ENCODE data around the gene DGKD.
A peak's percentile ranks its signal among the peaks of the same experiment; 100 is the strongest.

DGKD gene

DNA sequence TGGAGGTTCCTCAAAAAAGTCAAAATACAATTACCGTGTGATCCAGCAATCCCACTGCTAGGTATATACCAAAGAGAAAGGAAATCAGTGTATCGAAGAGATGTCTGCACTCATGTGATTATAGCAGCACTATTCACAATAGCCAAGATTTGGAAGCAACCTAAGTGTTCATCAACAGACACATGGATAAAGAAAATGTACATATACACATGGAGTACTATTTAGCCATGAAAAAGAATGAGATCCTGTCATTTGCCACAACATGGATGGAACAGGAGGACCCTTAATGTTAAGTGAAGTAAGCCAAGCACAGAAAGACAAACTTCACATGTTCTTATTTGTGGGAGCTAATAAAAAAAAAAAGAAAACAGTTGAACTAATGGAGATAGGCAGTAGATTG, 78.7 kb downstream of the DGKD start:
- no peak for DNase-seq

DNA sequence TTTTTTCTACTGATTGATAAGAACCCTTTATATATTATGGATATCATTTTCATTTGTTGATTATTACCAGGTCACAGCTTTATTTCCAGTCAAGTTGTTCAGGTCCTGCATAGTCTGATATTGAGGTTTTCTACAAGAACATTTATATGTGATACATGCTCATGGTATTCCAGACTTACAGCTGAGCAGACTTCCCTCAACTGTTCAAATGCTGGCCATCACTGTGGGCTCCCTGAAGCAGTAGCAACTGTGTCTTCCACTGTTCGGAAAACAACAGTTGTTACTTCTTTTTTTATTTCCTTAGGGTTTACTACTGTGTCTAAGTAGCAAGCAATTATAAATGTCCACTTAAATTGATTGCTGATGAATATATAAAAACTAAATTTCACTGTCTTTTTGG, 79.5 kb downstream of the DGKD start:
- DNase-seq = no peak

DNA sequence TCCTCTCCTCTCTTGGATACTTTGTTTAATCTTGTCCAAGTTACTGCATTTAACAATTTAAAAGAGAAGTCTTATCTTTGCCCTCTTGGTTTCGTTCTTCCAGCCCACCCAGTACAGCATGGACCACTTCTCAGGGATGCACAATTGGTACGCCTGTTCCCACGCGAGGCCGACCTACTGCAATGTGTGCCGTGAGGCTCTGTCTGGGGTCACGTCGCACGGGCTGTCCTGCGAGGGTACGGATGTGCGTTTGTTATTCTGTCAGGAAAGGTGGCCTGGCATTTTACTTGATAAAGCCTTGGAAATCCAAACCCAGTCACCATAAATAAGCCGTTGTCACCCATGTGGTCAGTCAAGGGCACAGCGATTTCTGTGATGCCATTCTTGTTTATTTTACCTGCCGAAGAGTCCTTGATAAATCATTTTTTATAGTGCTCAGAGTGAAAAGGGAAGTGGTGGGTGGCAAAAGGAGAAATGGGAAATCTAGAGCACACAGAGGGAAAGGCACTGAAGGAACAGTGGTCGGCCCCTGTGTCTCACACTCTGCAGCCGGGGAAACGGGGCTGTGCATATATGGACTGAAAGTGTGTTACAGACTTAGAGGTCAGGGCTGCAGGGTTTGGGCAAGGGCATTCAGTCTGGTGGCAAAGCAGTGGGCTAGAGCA, 80.5 kb downstream of the DGKD start:
- no peak for DNase-seq

GRCh38 chr2:233435436-233436190, 81.3 kb downstream of the DGKD start:
- DNase-seq = no peak

GRCh38 chr2:233436191-233436581, 81.9 kb downstream of the DGKD start:
- DNase-seq = no peak

DNA sequence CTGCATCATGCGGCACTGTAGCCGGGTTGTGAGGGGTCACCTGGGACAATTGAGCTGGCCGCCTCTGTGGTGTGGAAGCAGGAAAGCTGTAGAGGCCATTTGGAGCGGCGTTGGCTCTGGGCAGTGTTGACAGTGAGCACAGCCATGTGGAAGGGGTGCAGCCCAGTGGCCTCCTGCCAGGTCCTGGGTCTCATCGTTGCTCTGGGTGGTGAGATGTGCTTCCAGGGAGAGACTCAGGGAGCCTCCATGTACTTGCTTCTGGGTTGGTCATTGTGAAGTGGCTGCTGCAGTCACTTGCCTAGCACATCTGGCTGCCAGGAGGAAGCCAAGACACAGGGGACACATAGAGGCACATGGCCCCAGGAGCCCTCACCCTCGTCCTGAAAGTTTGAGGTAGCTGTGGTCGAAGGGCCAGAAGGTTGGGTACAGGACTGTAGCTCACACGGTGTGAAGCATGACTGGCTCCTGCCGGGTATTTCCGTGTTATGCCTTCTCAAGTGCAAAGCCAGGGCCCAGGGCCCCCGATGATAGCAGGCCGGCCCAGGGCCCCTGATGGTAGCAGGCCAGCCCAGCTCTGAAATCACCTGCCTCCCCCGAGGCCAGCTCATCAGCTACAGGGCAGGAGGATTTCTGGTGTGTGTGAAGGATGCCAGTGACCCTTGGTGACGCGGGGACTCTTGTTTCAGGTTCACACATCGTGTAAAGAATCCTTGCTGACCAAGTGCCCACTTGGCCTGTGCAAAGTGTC, 82.6 kb downstream of the DGKD start:
- DNase-seq = no peak

DNA sequence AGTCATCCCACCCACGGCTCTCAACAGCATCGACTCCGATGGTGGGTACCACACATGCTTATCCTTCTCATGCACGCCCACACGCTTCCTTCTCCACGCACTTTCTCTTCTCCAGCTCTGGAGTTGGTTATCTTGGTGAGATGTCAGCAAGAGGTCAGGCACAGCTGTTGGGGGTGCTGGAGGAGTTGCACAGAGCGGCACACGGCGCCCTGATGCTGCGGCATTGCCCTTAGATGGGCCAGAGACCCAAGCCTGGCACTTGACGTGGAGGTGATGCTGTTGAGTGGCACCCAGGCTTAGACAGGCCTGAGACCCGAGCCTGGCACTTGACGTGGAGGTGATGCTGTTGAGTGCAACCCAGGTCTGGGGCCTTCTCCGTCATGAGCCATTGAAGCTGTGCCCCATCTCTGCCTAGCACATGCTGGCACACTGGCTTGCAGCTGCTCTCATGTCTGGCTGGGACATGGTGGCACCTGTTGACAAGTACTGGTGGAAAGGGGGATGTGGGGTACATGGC, 83.2 kb downstream of the DGKD start:
- DNase-seq = no peak

DNA sequence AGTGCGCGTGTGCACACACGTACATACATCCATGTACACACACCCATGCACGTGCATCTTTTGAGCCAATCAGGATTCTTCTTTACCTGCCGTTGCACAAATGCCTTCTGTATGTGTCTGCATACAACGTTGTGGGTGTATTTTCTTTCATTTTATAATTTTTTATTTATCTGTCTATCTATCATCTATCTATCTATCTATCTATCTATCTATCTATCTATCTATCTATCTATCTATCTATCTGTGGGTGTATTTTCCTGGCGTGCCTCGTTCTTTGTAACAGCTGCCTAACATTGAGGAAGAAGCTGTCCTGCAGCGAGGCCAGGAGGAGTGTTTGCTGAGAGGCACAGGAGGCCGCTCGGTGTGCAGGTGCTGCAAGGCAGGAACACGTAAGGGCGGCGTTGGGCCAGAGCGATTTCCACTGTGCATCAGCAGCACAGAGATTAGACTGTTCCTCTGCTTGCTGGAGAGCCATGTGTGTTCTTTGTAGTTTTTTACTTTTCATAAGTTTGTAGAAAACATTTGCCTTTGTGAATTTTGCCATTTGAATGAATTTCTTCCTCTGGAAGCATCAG, 84.4 kb downstream of the DGKD start:
- no peak for DNase-seq

GRCh38 chr2:233439191-233439590, 84.9 kb downstream of the DGKD start:
- DNase-seq = no peak

- DNase-seq = no peak
Measured at GRCh38 chr2:233440314-233440713, 86.0 kb downstream of the DGKD start.

- DNase-seq = no peak
Measured at GRCh38 chr2:233440714-233441113, 86.4 kb downstream of the DGKD start.

DNA sequence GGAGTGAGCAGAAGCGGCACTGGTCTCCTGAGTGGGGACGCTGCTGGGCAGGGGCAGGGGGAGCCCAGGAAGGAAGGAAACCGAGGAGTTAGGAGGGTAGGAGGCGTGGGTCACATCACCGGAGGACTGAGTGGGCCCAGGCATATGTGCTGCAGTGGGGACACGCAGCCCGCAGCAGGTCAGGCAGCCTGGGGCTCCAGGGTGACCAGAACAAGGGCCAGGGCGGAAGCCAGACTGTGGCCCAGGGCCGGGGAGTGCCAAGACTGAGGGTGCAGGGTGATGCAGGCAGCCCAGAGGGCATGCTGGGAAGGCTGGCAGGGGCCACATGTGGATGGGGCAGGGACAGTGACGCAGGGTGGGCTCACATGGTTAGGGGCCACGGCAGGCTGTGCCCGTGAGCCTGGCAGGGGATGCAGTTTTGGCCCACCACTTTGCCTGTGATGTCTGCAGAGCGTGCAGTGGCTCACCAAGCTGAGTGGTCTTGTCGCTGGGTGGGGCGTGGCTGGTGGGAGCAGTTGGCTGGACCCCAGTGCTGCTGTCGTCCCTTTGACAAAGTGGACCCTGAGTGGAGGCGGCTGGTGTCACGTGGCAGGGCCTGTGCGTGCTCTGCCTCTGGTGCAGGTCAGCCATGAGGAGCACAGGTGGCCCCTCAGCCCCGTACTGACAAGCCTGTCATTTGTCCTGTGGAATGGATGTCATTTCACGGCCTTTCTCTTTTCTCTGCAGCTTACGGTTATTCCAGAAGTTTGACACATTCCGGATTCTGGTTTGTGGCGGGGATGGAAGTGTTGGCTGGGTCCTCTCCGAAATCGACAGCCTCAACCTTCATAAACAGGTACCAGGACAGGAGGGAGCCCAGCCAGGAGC, 87.1 kb downstream of the DGKD start:
- DNase-seq = no peak

- no peak for DNase-seq
Measured at GRCh38 chr2:233442028-233442310, 87.7 kb downstream of the DGKD start.

DNA sequence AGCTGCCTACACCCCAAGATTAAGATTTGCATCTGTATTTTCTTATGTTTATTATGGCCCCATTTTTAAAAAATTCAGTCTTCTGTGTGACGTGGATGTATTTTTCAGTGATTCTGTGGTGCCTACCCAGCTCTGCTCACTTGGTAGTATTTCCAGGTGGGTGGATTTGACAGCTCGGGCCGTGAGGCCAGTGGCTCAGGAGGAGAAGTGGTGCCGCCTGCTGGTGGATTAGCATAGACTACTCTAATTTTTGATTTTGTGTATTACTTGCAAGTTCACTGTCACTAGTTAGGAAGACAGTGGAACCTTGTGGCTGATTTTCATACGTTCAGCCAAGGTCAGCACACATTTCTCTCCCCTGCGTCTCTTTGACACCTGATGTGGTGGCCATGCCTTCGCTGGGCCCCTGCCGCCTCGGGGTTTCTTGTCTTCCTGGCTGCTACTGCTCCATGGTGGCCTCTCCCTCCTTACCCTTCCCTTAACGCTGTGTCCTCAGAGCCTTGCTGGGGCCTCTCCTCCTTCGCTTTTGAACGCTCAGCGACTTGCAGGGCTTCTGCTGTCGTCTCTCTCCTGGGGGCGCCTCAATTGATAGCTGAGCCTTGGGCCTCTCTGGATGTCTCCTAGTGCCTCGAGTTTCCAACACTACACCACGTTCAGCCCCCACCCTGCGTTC, 89.4 kb downstream of the DGKD start:
- DNase-seq = peak; percentile 90

DNA sequence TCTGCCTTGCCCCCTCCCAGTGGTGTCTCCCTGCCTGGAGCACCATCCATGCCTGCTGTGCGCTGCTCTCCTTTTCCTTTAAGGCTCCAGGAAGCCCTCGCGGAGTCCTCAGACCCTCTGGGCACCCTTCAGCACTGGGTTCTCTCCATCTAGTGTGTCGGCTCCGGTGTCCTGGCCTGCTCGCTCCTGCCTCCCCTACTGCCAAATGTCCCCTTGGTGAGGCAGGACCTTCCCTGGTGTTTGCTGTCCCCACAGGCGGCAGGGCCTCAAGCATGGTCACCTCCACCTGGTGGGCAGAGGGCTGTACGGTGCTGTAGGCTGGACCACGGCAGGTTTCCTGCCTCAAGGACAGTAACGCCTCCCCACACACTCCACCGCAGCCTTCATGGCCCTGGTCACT, 90.2 kb downstream of the DGKD start:
- DNase-seq = no peak

GRCh38 chr2:233445152-233445830, 91.0 kb downstream of the DGKD start:
- no peak for DNase-seq

- no peak for DNase-seq
Measured at GRCh38 chr2:233446121-233446520, 91.8 kb downstream of the DGKD start.

DNA sequence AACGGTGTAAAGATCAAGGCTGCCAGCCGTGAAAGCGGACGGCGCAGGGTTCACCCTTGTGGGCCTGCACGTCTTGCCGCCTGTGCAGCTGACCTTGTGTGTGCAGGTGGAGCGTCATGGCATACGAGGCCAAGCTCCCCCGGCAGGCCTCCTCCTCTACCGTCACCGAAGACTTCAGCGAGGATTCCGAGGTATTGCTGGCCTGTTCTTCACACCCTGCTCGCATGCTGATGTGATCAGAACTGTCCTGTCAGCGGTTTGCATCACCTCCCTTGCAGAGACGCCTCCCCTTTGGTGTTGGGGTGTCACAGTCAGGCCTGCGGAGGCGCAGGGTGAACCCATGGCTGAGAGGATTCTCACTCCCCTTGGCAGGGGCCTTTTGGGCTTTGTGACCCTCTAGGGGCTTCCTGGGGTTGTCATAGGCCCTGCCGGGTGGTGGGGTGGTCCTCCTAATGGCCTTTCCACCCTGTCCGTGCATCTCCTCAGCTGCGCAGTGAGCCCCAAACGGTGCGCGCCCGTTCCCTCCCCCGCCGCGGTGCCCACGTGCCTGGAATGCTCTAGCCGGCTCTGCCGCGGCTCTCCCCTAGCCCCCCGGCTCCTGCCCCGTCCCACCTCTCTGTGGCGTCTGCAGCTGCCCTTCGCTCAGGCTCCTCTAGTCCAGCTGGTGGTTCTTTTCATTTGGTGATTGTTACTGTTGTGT, 92.5 kb downstream of the DGKD start:
- no peak for DNase-seq

- no peak for DNase-seq
Measured at GRCh38 chr2:233447506-233448219, 93.4 kb downstream of the DGKD start.

DNA sequence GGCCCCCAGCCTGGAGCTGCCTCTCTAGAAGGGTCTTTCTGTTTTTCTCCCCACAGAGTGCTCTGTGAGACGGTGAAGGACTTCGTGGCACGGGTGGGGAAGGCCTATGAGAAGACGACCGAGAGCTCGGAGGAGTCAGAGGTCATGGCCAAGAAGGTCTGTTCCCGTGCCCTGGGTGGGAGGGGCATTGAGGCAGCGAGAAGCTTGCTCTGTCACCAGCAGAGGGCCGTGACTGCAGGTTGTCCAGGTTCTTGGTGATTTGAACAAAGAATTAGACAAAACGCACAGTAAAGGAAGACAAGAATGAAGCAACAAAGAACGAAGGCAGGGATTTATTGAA, 93.9 kb downstream of the DGKD start:
- no peak for DNase-seq
